Ishikawa (cell line): ENCODE measurements around the gene ZNF253.

Experiments
- CEBPB ChIP-seq: IDR thresholded peaks from 2 replicates; pipeline ENCODE4 v1.6.1; 2012
- EGR1 ChIP-seq: IDR thresholded peaks from 2 replicates; pipeline ENCODE4 v1.6.1; 2012
- FOXM1 ChIP-seq: IDR thresholded peaks from 2 replicates; pipeline ENCODE4 v1.6.1; 2012; ENCODE audit warnings: low read depth, borderline replicate concordance
- MAX ChIP-seq: IDR thresholded peaks from 2 replicates; pipeline ENCODE4 v1.6.1; 2012
- RAD21 ChIP-seq: IDR thresholded peaks from 2 replicates; pipeline ENCODE4 v1.6.1; 2012; ENCODE audit warnings: low read depth
- TCF12 ChIP-seq: IDR thresholded peaks from 2 replicates; pipeline ENCODE4 v1.6.1; 2012; ENCODE audit warnings: low read depth
- TEAD4 ChIP-seq: IDR thresholded peaks from 2 replicates; pipeline ENCODE4 v1.6.1; 2012
- YY1 ChIP-seq: IDR thresholded peaks from 2 replicates; pipeline ENCODE4 v1.6.1; 2012; ENCODE audit warnings: low read depth
- TF ChIP-seq, protein P1 (sequence below): IDR thresholded peaks from 2 replicates; pipeline ENCODE4 v1.6.1; 2012; ENCODE audit warnings: low read depth, mild to moderate bottlenecking

- TF ChIP-seq EGR1 (no peak), RAD21 (no peak), CEBPB (no peak), MAX (no peak), TCF12 (no peak), TEAD4 (no peak), FOXM1 (no peak), YY1 (no peak)
- TF ChIP-seq, protein P1, sequence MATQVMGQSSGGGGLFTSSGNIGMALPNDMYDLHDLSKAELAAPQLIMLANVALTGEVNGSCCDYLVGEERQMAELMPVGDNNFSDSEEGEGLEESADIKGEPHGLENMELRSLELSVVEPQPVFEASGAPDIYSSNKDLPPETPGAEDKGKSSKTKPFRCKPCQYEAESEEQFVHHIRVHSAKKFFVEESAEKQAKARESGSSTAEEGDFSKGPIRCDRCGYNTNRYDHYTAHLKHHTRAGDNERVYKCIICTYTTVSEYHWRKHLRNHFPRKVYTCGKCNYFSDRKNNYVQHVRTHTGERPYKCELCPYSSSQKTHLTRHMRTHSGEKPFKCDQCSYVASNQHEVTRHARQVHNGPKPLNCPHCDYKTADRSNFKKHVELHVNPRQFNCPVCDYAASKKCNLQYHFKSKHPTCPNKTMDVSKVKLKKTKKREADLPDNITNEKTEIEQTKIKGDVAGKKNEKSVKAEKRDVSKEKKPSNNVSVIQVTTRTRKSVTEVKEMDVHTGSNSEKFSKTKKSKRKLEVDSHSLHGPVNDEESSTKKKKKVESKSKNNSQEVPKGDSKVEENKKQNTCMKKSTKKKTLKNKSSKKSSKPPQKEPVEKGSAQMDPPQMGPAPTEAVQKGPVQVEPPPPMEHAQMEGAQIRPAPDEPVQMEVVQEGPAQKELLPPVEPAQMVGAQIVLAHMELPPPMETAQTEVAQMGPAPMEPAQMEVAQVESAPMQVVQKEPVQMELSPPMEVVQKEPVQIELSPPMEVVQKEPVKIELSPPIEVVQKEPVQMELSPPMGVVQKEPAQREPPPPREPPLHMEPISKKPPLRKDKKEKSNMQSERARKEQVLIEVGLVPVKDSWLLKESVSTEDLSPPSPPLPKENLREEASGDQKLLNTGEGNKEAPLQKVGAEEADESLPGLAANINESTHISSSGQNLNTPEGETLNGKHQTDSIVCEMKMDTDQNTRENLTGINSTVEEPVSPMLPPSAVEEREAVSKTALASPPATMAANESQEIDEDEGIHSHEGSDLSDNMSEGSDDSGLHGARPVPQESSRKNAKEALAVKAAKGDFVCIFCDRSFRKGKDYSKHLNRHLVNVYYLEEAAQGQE: no peak
Observed at GRCh38 chr19:19816679-19817078, 49.0 kb upstream of the ZNF253 start.
